Osteoblast (primary cell): Measurements from ENCODE around the gene RTN4IP1. TPM values are rescaled to one million over a fixed set of nuclear protein-coding genes. Genes with fewer than 3 reads are reported as not detected.

Experiments used
- DNase-seq: peaks from one replicate; pipeline ENCODE4 v3.0.0; 2011; ENCODE audit warnings: low spot score, mixed read lengths; ENCODE audit not compliant: insufficient read length; ENCODE audit errors: missing footprints
- H2AFZ ChIP-seq: 2 replicates; pipeline ENCODE4 v1.6.0; 2011; ENCODE audit warnings: mild to moderate bottlenecking, low read length
- H3K27ac ChIP-seq: 2 replicates; pipeline ENCODE4 v1.5.1; 2011; ENCODE audit warnings: mild to moderate bottlenecking, low read depth, low read length, moderate library complexity
- H3K27me3 ChIP-seq: 2 replicates; pipeline ENCODE4 v1.6.0; 2012; ENCODE audit warnings: mild to moderate bottlenecking, control low read depth, inconsistent platforms, low read length, moderate library complexity; ENCODE audit not compliant: insufficient read depth
- H3K36me3 ChIP-seq: 2 replicates; pipeline ENCODE4 v1.5.1; 2011; ENCODE audit warnings: mild to moderate bottlenecking, low read length, control low read depth, moderate library complexity; ENCODE audit not compliant: insufficient read depth
- H3K4me1 ChIP-seq: 2 replicates; pipeline ENCODE4 v1.5.1; 2011; ENCODE audit warnings: mild to moderate bottlenecking, low read length, control low read depth, moderate library complexity; ENCODE audit not compliant: insufficient read depth
- H3K4me2 ChIP-seq: 2 replicates; pipeline ENCODE4 v1.6.0; 2011; ENCODE audit warnings: mild to moderate bottlenecking, low read length; ENCODE audit not compliant: insufficient read depth
- H3K4me3 ChIP-seq: fragments of 200-600 bp; sonication (generic); 3 replicates; pipeline ENCODE4 v1.5.1; 2012; ENCODE audit warnings: mild to moderate bottlenecking, low read length, inconsistent platforms; ENCODE audit not compliant: insufficient read depth
- H3K79me2 ChIP-seq: 2 replicates; pipeline ENCODE4 v1.6.0; 2012; ENCODE audit warnings: mild to moderate bottlenecking, low read length, control low read depth, inconsistent platforms; ENCODE audit not compliant: insufficient read depth
- H3K9me3 ChIP-seq: 2 replicates; pipeline ENCODE4 v1.5.1; 2011; ENCODE audit warnings: low read depth, low read length, control low read depth
- H4K20me1 ChIP-seq: 2 replicates; pipeline ENCODE4 v1.6.0; 2012; ENCODE audit warnings: mild to moderate bottlenecking, low read length, control low read depth; ENCODE audit not compliant: insufficient read depth
- CTCF ChIP-seq: IDR thresholded peaks from 2 replicates; pipeline ENCODE4 v1.5.1; 2011; ENCODE audit warnings: mild to moderate bottlenecking, low read depth, low read length, moderate library complexity; ENCODE audit errors: extremely low read depth
- total RNA-seq: library from RNA; depleted of rRNA; stranded (reverse); fragments of >200 nt; gene quantifications from 2 replicates; pipeline ENCODE4 v1.2.3, GENCODE V29; 2012

The RTN4IP1 gene
- 4.4 and 5.1 TPM in 2 replicates for total RNA-seq

DNA sequence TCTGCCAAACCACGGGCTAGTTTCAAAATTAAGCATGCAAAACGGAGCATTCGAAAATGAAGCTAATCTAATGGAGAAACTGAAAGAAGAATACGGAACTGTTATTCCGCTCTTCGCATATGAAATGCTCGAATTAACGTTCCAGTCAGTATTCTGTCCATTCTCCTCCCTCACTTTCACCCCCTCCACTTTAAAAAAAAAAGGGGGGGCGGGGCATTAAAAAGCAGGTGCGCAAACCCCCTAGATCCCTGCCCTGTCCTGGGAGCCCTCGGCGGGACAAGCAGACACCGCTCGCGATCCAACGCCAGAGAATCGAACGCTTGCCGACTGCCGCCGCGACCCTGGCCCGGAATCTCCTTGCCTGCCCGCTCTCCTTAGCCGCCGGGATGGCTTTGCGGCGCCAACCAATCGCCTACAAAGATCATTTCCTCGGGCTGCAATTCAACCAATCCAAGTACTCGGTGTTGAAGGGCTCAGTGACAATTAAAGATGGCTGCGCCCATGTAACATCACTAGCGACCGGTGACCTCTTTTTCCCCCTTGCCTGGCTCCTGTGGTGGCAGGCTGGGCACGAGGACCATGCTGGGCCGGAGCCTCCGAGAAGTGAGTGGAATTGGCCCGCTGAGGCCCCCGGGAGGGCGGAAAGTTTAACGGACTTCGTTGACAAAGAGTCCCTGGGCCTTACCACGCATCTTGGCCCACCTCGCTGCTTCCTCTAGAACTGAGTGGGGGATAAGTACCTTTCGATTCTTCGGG is at the start of gene RTN4IP1, which contains the start of gene QRSL1:
TSS of gene RTN4IP1 (minus strand) at position 396 of the 756 bp plus-strand sequence. CDS start 477 bp downstream, outside the sequence.
TSS of gene QRSL1 (plus strand) at position 476 of the 756 bp plus-strand sequence. CDS start at position 580, 104 bp downstream.
- no peak for TF ChIP-seq CTCF
- no peaks in the 10 kb centered on the region for H3K9me3 ChIP-seq
- H2AFZ ChIP-seq = peak within 1 kb of the TSS; percentile 86
- peak within 1 kb of the TSS; percentile 81 for H3K4me2 ChIP-seq
- peaks cover 9% of the 10 kb centered on the region for H4K20me1 ChIP-seq
- peak within 1 kb of the TSS; percentile 85 for H3K4me3 ChIP-seq
- DNase-seq = peak; percentile 97
- peaks cover 12% of the 10 kb centered on the region for H3K4me1 ChIP-seq
- H3K36me3 ChIP-seq = no peaks in the 10 kb centered on the region
- H3K79me2 ChIP-seq = peaks cover 36% of the 10 kb centered on the region
- no peaks in the 10 kb centered on the region for H3K27me3 ChIP-seq
- H3K27ac ChIP-seq = peak within 1 kb of the TSS; percentile 77

- no peak overlapping the region for H3K4me3 ChIP-seq
- no peak overlapping the region for H2AFZ ChIP-seq
- no peak for DNase-seq
- no peaks in the 10 kb centered on the region for H3K79me2 ChIP-seq
- no peaks in the 10 kb centered on the region for H4K20me1 ChIP-seq
- no peaks in the 10 kb centered on the region for H3K4me1 ChIP-seq
- TF ChIP-seq CTCF = no peak
- no peaks in the 10 kb centered on the region for H3K9me3 ChIP-seq
- no peaks in the 10 kb centered on the region for H3K27me3 ChIP-seq
- H3K27ac ChIP-seq = no peak overlapping the region
- no peak overlapping the region for H3K4me2 ChIP-seq
- H3K36me3 ChIP-seq = no peaks in the 10 kb centered on the region
These were observed 48.0 kb upstream of the RTN4IP1 start for GRCh38 chr6:106677282-106677681.

DNA sequence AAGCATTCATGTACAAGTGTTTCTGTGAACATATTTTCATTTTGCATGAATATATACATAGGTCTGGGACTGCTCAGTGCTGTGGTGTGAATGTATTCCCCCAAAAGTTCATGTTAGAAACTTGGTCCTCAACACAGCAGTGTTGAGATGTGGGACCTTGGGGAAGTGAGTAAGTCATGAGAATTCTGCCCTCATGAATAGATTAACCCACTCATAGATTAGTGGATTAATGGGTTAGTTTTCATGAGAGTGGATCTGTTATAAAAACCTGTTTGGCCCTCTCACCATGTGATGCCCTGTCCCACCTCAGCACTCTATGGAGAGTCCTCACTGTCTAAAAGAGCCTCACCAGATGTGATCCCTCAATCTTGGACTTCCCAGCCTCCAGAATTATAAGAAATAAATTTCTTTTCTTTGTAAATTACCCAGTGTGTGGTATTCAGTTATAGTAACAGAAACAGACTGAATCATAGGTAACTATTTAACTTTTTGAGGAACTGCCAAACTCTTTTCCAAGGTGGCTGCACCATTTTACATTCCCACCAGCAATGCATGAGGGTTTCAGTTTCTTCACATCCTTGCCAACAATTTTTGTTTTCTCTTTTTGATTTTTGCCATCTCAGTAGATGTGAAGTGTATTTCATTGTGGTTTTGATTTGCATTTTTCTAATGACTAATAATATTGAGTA is 45.4 kb upstream of the RTN4IP1 start:
- Histone ChIP-seq H2AFZ (no peak overlapping the region), H3K4me1 (no peaks in the 10 kb centered on the region), H3K4me2 (no peak overlapping the region), H3K27ac (no peak overlapping the region), H4K20me1 (no peaks in the 10 kb centered on the region), H3K79me2 (no peaks in the 10 kb centered on the region), H3K4me3 (no peak overlapping the region), H3K27me3 (no peaks in the 10 kb centered on the region), H3K9me3 (no peaks in the 10 kb centered on the region), H3K36me3 (no peaks in the 10 kb centered on the region)
- no peak for TF ChIP-seq CTCF
- no peak for DNase-seq

DNA sequence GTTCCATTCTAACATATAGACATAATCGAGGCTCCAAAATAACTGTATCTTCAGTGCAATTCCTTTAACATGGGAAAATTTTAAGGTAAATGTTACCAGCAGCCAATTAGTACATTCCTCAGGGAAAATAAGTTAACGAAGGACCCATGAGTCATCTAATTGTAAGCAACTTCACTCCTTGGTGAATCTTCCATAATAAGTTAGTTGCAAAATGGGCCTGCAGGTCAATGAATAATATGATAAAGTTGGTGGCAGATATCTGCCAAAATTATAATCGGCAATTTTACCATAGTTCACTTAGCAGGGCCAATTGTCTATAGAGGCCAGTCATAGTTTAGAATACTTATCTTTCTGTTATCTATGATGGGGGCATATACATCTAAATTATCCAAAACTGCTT is 42.4 kb upstream of the RTN4IP1 start:
- H4K20me1 ChIP-seq = no peaks in the 10 kb centered on the region
- H3K36me3 ChIP-seq = no peaks in the 10 kb centered on the region
- no peaks in the 10 kb centered on the region for H3K79me2 ChIP-seq
- peak; percentile 15 for DNase-seq
- no peak overlapping the region for H3K4me3 ChIP-seq
- TF ChIP-seq CTCF = no peak
- H3K27ac ChIP-seq = no peak overlapping the region
- H3K27me3 ChIP-seq = no peaks in the 10 kb centered on the region
- no peak overlapping the region for H2AFZ ChIP-seq
- H3K4me2 ChIP-seq = no peak overlapping the region
- no peaks in the 10 kb centered on the region for H3K4me1 ChIP-seq
- H3K9me3 ChIP-seq = no peaks in the 10 kb centered on the region
